HS-5 (cell line): ENCODE data around the gene PDCD5.
A peak's percentile ranks its signal among the peaks of the same experiment; 100 is the strongest.
"Not testable (repeated sequence)": the region's sequence is repeated elsewhere in the genome, so short reads cannot be mapped to it uniquely, and the experiment has no call there.

ENCODE experiments used
- DNase-seq: peaks from one replicate; pipeline ENCODE4 v3.0.0-alpha.2; 2012; ENCODE audit warnings: low read depth

Gene PDCD5, protein sequence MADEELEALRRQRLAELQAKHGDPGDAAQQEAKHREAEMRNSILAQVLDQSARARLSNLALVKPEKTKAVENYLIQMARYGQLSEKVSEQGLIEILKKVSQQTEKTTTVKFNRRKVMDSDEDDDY

DNA sequence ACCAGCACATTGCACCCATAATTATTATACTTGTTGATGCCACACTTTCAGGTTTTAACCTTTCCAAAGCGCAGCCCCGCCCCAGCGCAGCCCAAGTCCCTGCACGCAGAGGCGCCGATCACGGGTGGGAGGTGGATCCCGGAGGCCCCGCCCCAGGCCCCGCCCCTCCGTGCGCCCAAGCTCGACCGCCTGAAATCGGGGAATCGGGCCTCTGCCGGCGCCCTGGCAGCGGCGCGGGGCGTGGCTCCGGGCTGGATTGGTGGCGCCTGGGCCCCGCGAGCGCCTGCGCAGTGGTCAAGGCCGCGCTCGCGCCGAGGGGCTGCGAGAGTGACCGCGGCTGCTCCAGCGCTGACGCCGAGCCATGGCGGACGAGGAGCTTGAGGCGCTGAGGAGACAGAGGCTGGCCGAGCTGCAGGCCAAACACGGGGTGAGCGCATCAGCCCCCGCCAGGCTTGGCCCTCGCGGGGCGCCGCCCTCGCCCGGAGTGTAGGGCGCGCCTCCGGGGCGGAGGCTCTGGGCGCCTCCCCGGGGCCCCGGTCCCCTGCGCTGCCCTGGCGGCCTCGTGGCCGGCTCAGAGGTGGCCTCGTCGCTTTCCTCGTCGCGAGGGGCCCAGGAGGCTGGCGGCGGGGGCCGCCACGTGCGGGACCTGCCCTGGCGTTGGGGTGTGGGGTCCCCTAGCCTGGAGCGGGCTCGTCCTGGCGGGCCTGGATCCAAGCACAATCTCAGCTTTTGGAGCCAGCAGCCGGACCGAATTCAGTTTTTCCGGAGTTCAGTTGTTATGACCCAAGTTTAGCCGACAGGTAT is at the start of gene PDCD5:
TSS of gene PDCD5 (plus strand) at position 290 of the 804 bp plus-strand sequence. CDS start at position 362, 72 bp downstream.
- peak; percentile 69 for DNase-seq

DNA sequence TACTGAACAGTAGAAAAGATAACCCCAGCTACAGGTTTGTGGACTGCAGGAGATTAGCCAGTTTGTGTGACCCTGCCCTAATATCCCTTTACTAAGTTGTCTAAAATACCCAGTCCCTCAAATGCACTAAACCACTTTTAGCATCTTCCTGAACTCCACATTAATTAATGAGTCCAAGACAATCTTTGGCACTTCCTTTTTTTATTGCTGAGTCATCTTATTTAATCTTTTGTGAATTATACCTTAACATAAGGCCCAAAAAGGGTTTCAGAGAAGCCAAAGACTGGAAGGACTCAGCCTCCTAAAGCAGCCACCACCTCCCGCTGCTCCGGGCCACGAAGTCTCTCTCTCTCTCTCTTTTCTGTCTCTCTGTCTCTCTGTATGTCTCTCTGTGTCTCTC is 48.8 kb upstream of the PDCD5 start:
- DNase-seq: no peak

DNA sequence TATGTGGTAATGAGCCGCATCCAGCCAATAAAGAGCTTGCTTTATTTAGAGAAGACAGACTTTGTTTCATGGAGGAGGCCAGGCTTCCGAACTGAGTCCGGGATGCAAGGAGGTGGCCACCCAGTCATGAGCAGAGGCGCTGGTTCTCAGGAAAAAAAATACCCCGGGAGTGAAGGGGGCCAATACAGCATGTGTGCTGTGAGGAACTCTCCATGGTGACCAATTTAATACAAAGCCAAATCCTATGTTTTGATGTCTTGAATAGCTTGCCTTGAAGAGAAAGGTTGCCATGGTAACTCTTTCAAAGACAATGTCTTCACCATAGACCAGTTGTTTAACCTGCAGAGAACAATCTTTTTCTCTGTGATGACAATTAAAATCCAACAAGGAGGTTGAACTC is 43.4 kb upstream of the PDCD5 start:
- no peak for DNase-seq

DNA sequence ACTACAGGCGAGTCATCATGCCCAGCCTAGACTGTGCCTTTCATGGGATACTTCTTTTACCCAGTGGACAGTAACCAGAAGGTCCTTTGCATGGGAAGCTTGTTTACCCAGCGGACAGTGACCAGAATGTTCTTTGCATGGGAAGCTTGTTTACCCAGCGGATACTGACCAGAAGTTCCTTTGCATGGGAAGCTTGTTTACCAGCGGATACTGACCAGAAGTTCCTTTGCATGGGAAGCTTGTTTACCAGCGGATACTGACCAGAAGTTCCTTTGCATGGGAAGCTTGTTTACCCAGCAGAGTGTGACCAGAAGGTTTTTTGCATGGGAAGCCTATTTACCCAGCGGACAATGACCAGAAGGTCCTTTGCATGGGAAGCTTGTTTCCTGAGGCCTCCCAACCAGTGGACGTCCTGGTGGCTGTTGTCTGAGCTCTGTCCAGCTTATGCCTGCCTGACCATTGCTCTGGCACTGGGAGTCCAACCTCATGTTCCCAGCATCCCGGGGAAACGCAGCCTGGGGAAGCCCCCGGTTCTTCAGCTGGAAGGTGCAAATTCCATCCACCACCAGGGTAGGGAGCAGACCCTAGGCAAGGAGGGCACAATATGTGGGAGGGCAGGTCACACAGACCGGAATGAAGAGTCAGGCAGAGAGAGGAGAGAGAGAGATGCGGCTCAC is 41.6 kb upstream of the PDCD5 start:
- DNase-seq: no peak

DNA sequence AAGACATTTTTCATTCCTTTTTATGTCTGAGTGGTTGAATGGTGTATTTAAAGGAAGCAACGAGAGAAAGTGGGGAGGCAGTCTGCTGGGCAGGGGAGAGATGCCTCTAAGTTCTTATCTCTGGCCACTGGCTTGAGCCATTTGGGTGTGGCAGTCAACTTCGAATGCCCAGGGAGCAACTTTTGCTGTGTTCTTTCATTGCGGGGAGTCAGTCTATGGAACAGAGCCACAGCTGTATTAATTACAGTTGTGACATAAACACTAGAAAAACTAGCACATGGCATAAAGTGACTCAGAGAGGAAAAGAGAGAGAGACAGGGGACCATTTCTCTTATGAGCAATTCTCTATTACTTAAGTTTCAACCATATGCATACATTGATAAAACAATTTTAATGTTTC is 40.4 kb upstream of the PDCD5 start:
- DNase-seq: no peak

DNA sequence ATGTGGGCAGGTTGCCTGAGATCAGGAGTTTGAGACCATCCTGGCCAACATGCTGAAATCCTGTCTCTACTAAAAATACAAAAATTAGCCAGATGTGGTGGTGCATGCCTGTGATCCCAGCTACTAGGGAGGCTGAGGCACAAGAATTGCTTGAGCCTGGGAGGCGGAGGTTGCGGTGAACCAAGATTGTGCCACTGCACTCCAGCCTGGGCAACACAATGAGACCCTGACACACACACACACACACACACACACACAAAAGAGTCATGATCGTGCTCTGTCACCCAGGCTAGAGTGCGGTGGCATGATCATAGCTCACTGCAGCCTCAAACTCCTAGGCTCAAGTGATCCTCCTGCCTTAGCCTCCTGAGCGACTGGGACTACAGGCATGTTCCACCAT is 39.6 kb upstream of the PDCD5 start:
- DNase-seq: not testable (repeated sequence)

DNA sequence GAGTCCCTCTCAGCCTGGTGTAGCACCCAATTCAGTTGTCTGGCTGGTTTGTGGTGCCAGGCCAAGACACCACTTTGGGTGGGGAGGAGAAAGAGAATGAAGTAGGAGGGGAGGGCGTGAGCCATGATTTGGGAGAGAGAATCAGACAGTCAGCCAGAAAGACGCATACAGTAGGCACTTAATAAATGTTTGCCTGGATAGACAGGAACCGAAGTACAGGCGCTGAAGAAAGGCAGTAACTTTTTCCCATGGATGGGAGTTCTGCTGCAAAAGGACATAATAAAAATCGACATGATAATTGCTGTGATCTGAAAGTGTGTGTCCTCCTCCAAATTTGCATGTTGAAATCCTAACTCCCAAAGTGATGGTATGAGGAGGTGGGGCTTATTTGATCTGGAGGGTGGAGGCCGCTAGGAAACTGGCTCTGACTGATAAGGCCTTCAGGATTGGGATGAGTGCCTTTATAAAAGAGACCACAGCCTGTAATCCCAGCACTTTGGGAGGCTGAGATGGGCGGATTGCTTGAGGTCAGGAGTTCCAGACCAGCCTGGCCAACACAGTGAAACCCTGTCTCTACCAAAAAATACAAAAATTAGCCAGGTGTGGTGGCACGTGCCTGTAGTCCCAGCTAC is 38.4 kb upstream of the PDCD5 start:
- DNase-seq: no peak

DNA sequence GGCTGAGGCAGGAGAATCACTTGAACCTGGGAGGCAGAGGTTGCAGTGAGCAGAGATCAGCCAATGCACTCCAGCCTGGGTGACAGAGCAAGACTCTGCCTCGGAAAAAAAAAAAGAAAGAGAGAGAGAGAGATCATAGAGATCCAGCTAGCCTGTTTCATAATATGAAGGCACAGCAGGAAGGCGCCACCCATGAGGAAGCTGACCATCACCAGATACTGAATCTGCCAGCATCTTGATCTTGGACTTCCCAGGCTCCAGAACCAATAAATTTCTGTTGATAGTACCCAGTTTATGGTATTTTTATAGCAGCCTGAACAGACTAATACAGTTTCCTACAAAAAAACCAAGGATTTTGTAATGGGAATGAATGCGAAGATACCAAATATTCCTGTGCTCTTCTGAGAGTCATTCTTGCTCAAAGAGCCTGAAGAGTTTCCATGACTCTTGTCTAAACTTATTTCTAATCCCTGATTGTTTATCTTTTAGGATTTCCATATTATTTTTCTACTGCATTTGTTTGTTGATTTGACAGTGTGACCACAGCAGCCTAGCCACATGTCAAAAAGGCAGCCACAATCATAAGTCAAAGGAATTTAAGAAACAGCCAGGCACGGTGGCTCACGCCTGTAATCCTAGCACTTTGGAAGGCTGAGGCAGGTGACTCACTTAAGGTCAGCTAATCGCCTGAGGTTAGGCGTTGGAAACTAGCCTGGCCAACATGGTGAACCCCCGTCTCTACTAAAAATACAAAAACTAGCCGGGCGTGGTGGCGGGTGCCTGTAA is 37.7 kb upstream of the PDCD5 start:
- DNase-seq: no peak

DNA sequence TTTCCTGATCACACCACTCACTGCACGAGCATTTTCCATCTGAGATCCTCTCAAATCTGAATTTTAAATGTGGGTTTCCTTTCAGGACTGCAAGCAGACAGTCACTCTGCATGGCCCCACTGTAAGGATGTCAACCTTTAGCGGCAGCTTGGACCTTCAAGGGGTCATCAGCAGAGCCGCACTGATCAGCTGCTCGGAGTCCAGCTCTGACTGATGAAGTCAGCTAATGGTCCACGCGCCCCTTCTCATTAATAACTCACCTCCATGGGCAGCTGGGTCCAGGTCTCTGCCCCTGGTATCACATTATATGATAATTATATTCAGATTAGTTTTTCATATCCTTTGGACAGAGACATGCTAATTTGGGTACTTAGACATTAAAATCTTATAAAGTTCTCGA is 36.1 kb upstream of the PDCD5 start:
- no peak for DNase-seq

DNA sequence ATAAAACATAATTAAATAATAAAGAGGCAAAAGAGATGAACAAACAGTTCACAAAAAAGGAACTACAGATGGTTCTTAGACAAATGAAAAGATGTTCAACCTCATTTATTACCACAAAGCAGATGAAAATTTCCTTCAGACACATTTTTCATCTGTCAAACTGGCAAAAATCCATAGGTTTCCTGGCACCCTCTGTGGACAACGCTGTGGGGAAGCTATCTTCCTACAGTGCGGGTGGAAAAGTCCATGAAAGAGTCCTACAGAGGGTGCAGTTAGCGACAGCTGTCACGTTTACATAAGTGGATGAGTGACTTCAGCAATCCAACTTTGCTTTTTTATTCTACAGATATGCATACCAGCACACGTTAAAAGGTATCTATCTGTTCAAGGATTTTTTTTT is 30.3 kb upstream of the PDCD5 start:
- no peak for DNase-seq

DNA sequence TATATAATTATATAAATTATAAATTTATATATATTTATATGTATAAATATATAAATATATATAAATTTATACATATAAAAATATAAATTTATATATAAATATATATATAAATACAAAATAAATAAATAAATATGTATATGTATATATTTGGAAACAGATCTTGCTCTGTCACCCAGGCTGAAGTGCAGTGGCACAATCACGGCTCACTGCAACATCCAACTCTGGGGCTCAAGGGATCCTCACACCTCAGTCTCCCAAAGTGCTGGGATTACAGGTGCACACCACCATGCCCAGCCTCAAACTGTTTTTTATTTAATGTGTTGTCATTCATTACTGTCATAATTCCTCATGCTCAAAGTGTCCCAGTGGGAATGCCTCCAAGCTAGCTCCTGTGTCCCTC is 25.2 kb upstream of the PDCD5 start:
- DNase-seq: no peak

DNA sequence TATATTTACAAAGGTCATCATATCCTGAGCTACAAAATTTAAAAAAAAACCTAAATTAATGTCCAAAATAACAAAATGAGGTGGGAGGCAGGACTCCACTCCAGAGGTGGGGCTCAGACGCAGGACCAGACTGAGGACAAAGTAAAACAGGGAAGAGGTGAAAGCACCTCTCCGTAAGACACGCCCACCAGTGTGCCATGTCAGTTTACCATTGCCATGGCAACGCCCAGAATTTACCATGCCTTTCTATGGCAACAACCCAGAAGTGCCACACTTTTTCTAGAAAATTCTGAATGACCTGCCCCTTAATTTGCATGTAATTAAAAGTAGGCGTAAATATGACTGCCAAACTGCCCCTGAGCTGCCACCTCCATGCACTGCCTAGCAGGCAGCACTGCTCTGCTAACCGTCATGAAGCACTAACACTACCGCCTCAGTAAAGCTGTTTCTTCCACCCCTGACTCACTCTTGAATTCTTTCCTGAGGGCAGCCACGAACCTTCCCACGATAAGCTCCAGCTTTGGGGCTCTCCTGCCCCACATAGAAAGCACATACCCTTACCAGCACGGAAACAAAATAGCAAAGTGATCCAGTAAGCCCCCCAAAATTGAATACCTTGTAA is 22.3 kb upstream of the PDCD5 start:
- DNase-seq: no peak

DNA sequence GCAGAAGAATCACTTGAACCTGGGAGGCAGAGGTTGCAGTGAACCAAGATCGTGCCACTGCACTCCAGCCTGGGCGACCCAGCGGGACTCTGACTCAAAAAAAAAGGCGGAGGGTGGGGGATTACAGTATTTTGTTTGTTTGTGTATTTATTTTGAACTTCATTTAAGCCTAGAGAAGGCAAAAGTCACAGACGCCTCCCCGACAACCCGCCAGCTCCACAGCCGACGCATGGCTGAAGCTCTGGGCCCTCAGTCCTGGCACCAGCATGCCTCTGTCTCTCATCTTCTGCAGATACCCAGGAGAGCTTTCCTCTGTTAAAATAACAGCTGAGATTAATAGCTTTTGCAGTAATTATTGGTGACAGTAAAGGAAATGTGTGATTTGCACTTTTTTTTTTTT is 17.2 kb upstream of the PDCD5 start:
- no peak for DNase-seq

DNA sequence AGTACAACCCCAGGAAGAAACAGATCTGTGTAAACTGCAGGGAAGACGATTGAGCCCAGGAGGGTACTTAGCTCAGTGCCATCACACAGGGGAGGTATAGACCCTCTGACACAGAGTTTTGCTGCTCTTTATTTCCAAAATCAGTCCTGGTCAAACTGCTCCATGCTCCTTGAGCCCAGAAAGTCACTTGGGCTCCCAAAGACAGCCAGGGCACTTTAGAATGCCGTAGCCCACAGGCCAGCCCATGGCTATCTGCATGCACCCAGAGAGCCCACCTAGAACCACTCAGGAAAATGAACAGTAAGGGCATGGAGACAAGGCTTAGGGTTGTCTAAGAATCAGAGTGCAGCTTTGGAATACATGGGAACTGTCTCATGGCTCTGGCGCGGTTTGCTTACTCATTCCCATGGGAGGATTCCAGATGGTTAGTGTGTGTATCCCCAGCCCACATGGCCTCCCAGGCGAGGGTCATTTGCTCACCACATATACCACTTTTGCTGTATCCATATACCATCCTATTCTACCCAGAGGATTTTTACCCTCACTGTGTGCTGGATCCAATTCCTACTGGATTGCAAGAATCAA is 14.7 kb upstream of the PDCD5 start:
- no peak for DNase-seq

DNA sequence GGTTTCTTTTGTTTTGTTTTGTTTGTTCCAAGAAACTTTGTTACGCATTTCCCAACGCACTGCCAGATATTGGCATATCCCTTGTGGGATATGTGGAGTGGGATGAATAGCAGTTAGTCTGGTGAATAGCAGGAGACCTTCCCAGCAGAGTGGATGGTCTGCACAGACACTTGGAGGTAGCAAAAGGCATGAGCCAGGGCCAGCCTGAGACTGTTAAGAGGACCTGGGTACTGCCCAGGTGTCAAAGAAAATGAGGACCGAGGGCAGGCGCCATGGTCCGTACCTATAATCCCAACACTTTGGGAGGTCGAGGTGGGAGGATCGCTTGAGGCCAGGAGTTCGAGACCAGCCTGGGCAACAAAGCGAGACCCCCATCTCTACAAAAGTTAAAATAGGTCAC is 13.5 kb upstream of the PDCD5 start:
- DNase-seq: no peak

DNA sequence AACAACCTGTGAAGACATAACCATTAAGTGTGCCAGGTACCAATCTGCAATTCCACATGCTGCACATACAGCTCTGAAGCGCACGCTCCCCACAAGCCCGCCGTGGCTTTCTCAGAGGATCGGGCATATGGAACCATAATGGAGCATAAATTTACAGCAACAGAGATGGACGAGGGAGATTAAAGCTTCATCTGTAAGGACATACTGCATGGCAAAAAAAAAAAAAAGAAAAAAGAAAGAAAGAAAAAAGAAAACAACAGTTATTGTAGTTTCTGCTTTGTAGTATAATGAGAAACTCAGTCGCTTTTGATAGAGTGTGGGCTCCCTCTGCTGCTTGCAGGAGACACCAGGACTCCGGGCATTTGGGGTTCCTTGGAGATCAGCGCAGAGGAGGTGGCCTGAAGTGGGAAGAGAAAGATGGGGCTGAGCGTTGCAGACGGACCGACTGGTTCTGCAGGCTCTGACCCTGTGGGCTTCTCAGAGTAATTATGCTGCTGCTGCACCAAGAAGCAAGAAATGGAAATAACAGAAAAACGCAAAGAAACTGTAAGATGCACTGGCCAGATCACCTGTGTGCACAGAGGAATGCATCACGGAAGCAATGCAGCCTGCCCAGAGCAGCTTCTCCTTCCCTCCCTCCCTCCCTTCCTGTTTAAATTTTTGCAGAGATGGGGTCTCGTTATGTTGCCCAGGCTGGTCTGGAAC is 10.8 kb upstream of the PDCD5 start:
- no peak for DNase-seq

DNA sequence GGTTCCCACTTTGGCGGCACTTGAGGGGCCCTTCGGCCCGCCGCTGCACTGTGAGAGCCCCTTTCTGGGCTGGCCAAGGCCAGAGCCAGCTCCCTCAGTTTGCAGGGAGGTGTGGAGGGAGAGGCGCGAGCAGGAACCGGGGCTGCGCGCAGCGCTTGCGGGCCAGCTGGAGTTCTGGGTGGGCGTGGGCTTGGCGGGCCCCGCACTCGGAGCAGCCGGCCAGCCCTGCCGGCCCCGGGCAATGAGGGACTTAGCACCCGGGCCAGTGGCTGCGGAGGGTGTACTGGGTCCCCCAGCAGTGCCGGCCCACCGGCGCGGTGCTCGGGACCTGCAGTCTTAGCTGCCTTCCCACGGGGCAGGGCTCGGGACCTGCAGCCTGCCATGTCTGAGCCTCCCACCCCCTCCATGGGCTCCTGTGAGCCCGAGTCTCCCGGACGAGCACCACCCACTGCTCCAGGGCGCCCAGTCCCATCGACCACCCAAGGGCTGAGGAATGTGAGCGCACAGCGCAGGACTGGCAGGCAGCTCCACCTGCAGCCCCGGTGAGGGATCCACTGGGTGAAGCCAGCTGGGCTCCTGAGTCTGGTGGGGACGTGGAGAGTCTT is 9.4 kb upstream of the PDCD5 start:
- not testable (repeated sequence) for DNase-seq

DNA sequence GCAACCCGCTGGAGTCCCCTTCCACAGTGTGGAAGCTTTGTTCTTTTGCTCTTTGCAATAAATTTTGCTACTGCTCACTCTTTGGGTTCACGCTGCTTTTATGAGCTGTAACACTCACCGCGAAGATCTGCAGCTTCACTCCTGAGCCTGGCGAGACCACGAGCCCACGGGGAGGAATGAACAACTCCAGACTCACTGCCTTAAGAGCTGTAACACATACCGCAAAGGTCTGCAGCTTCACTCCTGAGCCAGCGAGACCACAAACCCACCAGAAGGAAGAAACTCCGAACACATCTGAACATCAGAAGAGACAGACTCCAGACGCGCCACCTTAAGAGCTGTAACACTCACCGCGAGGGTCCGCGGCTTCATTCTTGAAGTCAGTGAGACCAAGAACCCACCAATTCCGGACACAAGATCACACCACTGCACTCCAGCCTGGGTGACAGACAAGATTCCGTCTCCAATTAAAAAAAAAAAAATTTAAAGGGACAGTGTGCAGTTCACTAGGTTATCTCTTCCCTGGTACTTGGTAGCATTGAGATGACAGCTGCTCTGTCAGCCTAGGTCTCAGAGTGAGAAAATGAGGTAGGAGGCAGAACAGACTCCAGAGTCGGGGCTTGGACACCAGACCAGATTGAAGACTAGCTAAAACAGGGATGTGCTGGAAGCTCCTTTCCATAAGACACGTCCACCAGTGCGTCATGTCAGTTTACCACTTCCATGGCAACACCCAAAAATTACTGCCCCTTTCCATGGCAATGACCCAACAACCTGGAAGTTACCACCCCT is 8.1 kb upstream of the PDCD5 start:
- DNase-seq: not testable (repeated sequence)

DNA sequence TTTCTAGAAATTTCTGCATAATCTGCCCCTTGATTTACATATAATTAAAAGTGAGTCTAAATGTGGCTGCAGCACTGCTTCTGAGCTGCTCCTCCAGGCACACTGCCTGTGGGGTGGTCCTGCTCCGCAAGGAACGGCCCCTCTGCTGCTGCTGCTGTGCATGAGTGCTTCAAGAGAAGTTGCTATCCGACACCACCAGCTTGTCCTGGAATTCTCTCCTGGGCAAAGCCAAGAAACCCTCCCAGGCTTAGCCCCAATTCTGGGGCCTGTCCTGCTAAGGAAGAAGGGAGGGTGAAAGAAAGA is 7.5 kb upstream of the PDCD5 start:
- DNase-seq: no peak

DNA sequence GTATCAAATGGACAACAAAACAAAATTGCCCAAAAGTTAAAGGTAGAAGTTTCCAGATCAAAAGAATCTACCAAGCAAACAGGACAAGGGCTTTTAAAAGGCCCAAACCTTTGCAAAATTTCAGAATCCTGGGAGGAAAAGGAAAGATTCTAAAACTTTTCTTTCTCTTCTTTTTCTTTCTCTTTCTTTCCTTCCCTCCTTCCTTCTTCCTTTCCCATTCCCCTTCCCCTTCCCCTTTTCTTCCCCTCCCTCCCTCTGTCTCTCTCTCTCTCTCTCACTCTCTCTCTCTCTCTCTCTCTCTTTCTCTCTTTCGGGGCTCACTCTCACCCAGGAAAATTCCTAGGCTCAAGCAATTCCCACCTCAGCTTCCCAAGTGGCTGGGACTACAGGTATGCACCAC is 4.2 kb upstream of the PDCD5 start:
- no peak for DNase-seq
